A549 treated with Mapracorat at 1 μM for 4 hours (cell line): ENCODE measurements around the gene CDK9. TPM values are rescaled to one million over a fixed set of nuclear protein-coding genes. Genes with fewer than 3 reads are reported as not detected.

Experiments
- total RNA-seq: library from RNA; stranded (reverse); fragments of 200-300 nt; extraction: Qiagen RNA extraction; gene quantifications from 5 replicates; pipeline ENCODE4 v1.2.3, GENCODE V29; 2022

Gene CDK9
- total RNA-seq = 43.5 to 54.9 TPM (median 48.2 TPM) in 5 replicates

GRCh38 chr9:127785933-127786772, at the start of gene CDK9:
CDK9 (plus strand) TSS chr9:127786034; CDS start chr9:127786149, 115 bp downstream.

GRCh38 chr9:127778280-127779135, 7.3 kb upstream of the CDK9 start, which contains the start of gene SH2D3C:
SH2D3C (minus strand) TSS chr9:127778666; CDS start chr9:127778627, 39 bp downstream.

GRCh38 chr9:127802576-127803443, 17.0 kb downstream of the CDK9 start, which contains the start of gene FPGS:
FPGS (plus strand) TSS chr9:127802882; CDS start chr9:127802925, 43 bp downstream.

Other genes with a start within 250 kb of the CDK9 start
- 14.7 to 18.1 TPM (median 17.5 TPM) in 5 replicates for gene STXBP1, start 173.8 kb upstream of the CDK9 start, total RNA-seq
- gene CFAP157, start 79.0 kb upstream of the CDK9 start, total RNA-seq = 0.07 TPM in 1 of 5 replicates, not detected in the others
- 13.2 to 21.4 TPM (median 18.8 TPM) in 5 replicates for gene PTRH1, start 70.4 kb upstream of the CDK9 start, total RNA-seq
- 0.05 to 0.06 TPM (median 0.06 TPM) in 4 of 5 replicates, not detected in the other for gene TTC16, start 70.0 kb upstream of the CDK9 start, total RNA-seq
- gene TOR2A, start 50.7 kb upstream of the CDK9 start, total RNA-seq = 9.6 to 17.3 TPM (median 15.2 TPM) in 5 replicates
- 0.06 to 0.15 TPM (median 0.09 TPM) in 5 replicates for gene SH2D3C, start 7.4 kb upstream of the CDK9 start, total RNA-seq
- 45.2 to 55.1 TPM (median 50.8 TPM) in 5 replicates for gene FPGS, start 16.8 kb downstream of the CDK9 start, total RNA-seq
- 0.07 to 0.15 TPM (median 0.10 TPM) in 5 replicates for gene ENG, start 68.6 kb downstream of the CDK9 start, total RNA-seq
- 50.6 to 85.5 TPM (median 74.9 TPM) in 5 replicates for gene AK1, start 91.6 kb downstream of the CDK9 start, total RNA-seq
- 21.1 to 25.8 TPM (median 22.7 TPM) in 5 replicates for gene ST6GALNAC6, start 113.6 kb downstream of the CDK9 start, total RNA-seq
- 13.8 to 18.8 TPM (median 16.9 TPM) in 5 replicates for gene ST6GALNAC4, start 131.0 kb downstream of the CDK9 start, total RNA-seq
- 1.0 to 3.5 TPM (median 1.6 TPM) in 5 replicates for gene PIP5KL1, start 144.7 kb downstream of the CDK9 start, total RNA-seq
- gene DPM2, start 151.8 kb downstream of the CDK9 start, total RNA-seq = 37.0 to 44.2 TPM (median 41.4 TPM) in 5 replicates
- 43.3 to 63.4 TPM (median 52.2 TPM) in 5 replicates for gene EEIG1, start 195.0 kb downstream of the CDK9 start, total RNA-seq